ENCODE measurements around the gene CASP5.

GRCh38 chr11:104956528-104956927, 66.4 kb downstream of the CASP5 start:
- TF ChIP-seq CTCF (optimal IDR thresholded peaks at IDR 0.05 in 1 of 3, IDR thresholded peaks at IDR 0.05 in 1 of 3, conservative IDR thresholded peaks at IDR 0.05 in 1 of 3; ENCODE audit: extremely low read depth in 1 of 3, insufficient read depth in 2 of 3, low read length in 3 of 3) (no peak), EZH2 (IDR thresholded peaks at IDR 0.05; ENCODE audit: low read length) (no peak)

Data from keratinocyte (primary cell).